ENCODE data around the gene DDX39B. TPM values are rescaled to one million over a fixed set of nuclear protein-coding genes. Genes with fewer than 3 reads are reported as not detected.

DDX39B gene
- total RNA-seq, 6 donors from 2014 or later: 201 to 541 (median 270) TPM

DNA sequence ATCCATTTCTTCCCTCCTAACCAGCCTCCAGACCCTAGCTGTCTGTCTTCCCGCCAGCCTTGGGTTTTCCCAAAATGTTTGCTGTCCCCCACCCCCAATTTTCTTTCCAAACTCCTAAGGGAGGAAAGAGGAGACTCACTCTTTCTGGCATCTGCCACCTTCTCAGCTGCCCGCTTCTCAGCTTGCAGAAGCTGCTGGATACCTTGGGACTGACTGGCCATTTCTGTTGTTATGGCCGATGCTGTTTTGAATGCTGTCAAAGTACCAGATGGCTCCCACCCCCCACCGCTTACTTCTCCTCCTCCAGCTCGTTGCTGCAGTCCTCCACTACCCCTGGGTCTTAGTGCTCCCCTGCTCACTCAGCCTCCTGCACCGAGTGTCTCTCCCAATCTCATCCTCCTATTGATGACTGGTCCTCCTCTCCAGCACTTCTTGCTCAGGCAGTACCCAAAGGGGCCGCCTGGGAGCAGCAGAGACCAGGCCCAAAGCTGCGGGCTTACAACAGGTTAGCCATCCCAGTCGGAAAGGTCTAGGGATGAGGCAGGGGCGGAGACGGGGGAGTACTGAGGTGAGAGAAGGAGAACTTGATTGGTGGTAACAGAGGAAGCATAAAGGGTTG is 4.6 kb upstream of the DDX39B start, which contains the start of gene ATP6V1G2:
TSS of gene ATP6V1G2 (minus strand) at position 270 of the 619 bp plus-strand sequence. CDS start at position 221, 49 bp downstream.
- Histone ChIP-seq H3K4me1 (peaks cover 18 to 37% (median 25%) of the 10 kb centered on the region in 4 donors), H3K27ac (peak within 1 kb of the TSS; percentile 79 to 87 (median 83)), H3K27me3 (no peaks in the 10 kb centered on the region), H3K9me3 (no peaks in the 10 kb centered on the region), H3K4me3 (peak within 1 kb of the TSS; percentile 22 to 54 (median 44)), H3K36me3 (peaks cover 0 to 23% (median 8%) of the 10 kb centered on the region in 4 donors)
- DNase-seq (peak; percentile 84 to 96), ATAC-seq (ENCODE audit: low FRiP score in 2 of 2) (peak; percentile 90 to 93)
- TF ChIP-seq POLR2A (IDR thresholded peaks at IDR 0.05) (no peak), EP300 (IDR thresholded peaks at IDR 0.05) (no peak), POLR2AphosphoS5 (IDR thresholded peaks at IDR 0.05) (peak in 1 of 2 donors; percentile 27)
- TF ChIP-seq, protein P1, sequence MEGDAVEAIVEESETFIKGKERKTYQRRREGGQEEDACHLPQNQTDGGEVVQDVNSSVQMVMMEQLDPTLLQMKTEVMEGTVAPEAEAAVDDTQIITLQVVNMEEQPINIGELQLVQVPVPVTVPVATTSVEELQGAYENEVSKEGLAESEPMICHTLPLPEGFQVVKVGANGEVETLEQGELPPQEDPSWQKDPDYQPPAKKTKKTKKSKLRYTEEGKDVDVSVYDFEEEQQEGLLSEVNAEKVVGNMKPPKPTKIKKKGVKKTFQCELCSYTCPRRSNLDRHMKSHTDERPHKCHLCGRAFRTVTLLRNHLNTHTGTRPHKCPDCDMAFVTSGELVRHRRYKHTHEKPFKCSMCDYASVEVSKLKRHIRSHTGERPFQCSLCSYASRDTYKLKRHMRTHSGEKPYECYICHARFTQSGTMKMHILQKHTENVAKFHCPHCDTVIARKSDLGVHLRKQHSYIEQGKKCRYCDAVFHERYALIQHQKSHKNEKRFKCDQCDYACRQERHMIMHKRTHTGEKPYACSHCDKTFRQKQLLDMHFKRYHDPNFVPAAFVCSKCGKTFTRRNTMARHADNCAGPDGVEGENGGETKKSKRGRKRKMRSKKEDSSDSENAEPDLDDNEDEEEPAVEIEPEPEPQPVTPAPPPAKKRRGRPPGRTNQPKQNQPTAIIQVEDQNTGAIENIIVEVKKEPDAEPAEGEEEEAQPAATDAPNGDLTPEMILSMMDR (IDR thresholded peaks at IDR 0.05): peak; percentile 92 to 98 (median 96)
- WGBS, 2 donors: 9 to 17% methylated on average over 11 of the region's 11 CpGs

DNA sequence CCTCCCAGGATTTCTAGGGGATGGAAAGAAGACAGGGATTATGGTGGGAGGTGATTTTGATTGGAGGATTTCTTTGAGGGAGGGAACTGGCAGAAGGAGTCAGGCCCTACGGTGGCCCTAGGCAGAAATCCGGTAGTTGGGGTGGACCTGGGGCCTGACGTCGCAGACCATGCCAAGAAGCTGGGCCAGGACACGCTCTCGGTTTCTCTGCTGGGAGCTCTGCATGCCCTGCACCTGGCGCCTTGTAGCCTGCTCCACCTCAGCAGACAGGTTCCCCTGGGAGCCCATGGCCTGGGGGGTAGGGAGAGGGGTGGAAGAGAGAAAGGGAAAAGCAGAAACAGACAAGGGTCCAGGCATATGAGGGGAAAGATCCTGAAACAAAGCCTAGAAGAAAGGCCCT is 3.5 kb upstream of the DDX39B start:
- DNase-seq (no peak), ATAC-seq (ENCODE audit: low FRiP score in 2 of 2) (no peak)
- H3K4me3 ChIP-seq: no peak overlapping the region
- 85 to 90% methylated on average over 7 of the region's 7 CpGs for WGBS, 2 donors
- H3K27ac ChIP-seq: no peak overlapping the region
- peaks cover 0 to 14% (median 7%) of the 10 kb centered on the region in 4 donors for H3K36me3 ChIP-seq
- H3K27me3 ChIP-seq: no peaks in the 10 kb centered on the region
- H3K9me3 ChIP-seq: no peaks in the 10 kb centered on the region
- H3K4me1 ChIP-seq: peaks cover 23 to 44% (median 31%) of the 10 kb centered on the region in 4 donors
- TF ChIP-seq EP300 (IDR thresholded peaks at IDR 0.05) (no peak), POLR2AphosphoS5 (IDR thresholded peaks at IDR 0.05) (no peak), POLR2A (IDR thresholded peaks at IDR 0.05) (no peak)
- TF ChIP-seq, protein P1 (IDR thresholded peaks at IDR 0.05): no peak

DNA sequence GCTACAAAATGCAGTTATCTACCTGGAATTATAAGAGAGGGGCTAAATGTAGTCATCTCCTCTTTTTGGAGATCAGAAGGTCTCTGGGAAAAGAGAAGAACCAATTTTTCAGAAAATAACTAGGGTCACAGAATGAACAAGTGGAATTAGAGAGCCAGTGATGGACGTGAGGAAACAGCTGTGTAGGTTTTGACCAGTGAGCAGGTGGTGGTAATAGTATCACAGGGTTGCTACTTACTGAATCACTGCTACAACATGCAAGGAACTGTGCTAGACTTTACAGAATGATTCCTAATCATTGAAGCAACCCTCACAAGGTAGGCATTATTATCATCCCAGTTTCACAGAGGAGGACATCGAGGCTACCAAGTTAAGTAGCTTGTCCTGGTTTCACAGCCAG is 2.9 kb upstream of the DDX39B start:
- peaks cover 30 to 50% (median 38%) of the 10 kb centered on the region in 4 donors for H3K4me1 ChIP-seq
- H3K27ac ChIP-seq: no peak overlapping the region
- no peak overlapping the region for H3K4me3 ChIP-seq
- DNase-seq (no peak), ATAC-seq (ENCODE audit: low FRiP score in 2 of 2) (no peak)
- H3K36me3 ChIP-seq: peaks cover 5 to 15% (median 8%) of the 10 kb centered on the region in 4 donors
- no peaks in the 10 kb centered on the region for H3K9me3 ChIP-seq
- H3K27me3 ChIP-seq: no peaks in the 10 kb centered on the region
- WGBS, 2 donors: 79 to 80% methylated on average over 2 of the region's 2 CpGs
- TF ChIP-seq EP300 (IDR thresholded peaks at IDR 0.05) (no peak), POLR2AphosphoS5 (IDR thresholded peaks at IDR 0.05) (no peak), POLR2A (IDR thresholded peaks at IDR 0.05) (no peak)
- TF ChIP-seq, protein P1 (IDR thresholded peaks at IDR 0.05): no peak

DNA sequence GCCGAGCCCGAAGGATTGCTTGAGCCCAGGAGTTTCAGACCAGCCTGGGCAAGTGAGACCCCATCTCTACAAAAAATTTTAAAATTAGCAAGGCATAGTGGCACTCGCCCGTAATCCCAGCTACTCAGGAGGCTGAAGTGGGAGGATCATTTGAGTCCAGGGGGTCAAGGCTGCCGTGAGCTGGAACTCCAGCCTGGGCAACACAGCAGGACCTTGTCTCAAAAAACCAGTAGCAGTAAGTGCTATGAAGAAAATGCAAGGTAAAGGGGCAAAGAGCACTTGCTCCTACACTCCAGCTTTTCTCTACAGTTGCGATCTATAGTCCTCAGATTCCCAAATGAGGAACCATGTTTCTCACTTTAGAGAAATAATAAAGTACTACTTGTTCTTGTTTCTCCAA is 1.8 kb upstream of the DDX39B start:
- no peaks in the 10 kb centered on the region for H3K27me3 ChIP-seq
- no peak overlapping the region for H3K4me3 ChIP-seq
- no peaks in the 10 kb centered on the region for H3K9me3 ChIP-seq
- no peak overlapping the region for H3K27ac ChIP-seq
- no peak for TF ChIP-seq POLR2AphosphoS5 (IDR thresholded peaks at IDR 0.05)
- TF ChIP-seq, protein P1 (IDR thresholded peaks at IDR 0.05): no peak
- TF ChIP-seq POLR2A (IDR thresholded peaks at IDR 0.05): no peak
- TF ChIP-seq EP300 (IDR thresholded peaks at IDR 0.05): no peak
- WGBS, 2 donors: 87 to 95% methylated on average over 6 of the region's 6 CpGs
- ATAC-seq (ENCODE audit: low FRiP score in 2 of 2): no peak
- DNase-seq: no peak
- peaks cover 37 to 58% (median 47%) of the 10 kb centered on the region in 4 donors for H3K4me1 ChIP-seq
- peaks cover 8 to 18% (median 16%) of the 10 kb centered on the region in 4 donors for H3K36me3 ChIP-seq
